Fibroblast of lung (primary cell): ENCODE results near the gene CMSS1. TPM values are rescaled to one million over a fixed set of nuclear protein-coding genes. Genes with fewer than 3 reads are reported as not detected.
A peak's percentile ranks its signal among the peaks of the same experiment; 100 is the strongest.

Experiments
- DNase-seq, 2 donors: peaks; one replicate each; pipeline versions ENCODE4 v3.0.0 to v3.0.0-alpha.2; 2010; ENCODE audit warnings: low read depth in 2 of 2
- H2AFZ ChIP-seq: 2 replicates; pipeline ENCODE4 v1.5.1; 2012; ENCODE audit warnings: low read length, control low read depth, inconsistent platforms
- H3K27ac ChIP-seq: 2 replicates; pipeline ENCODE4 v1.5.1; 2011; ENCODE audit warnings: low read length, control low read depth; ENCODE audit not compliant: insufficient read depth
- H3K27me3 ChIP-seq: 2 replicates; pipeline ENCODE4 v1.5.1; 2011; ENCODE audit warnings: mild to moderate bottlenecking, low read length; ENCODE audit not compliant: control insufficient read depth, insufficient read depth
- H3K36me3 ChIP-seq: 2 replicates; pipeline ENCODE4 v1.5.1; 2011; ENCODE audit warnings: low read length; ENCODE audit not compliant: control insufficient read depth, insufficient read depth
- H3K4me1 ChIP-seq: 2 replicates; pipeline ENCODE4 v1.5.1; 2011; ENCODE audit warnings: low read length; ENCODE audit not compliant: control insufficient read depth, insufficient read depth; ENCODE audit errors: extremely low read depth
- H3K4me2 ChIP-seq: 2 replicates; pipeline ENCODE4 v1.5.1; 2011; ENCODE audit warnings: low read length, control low read depth; ENCODE audit not compliant: insufficient read depth; ENCODE audit errors: extremely low read depth
- H3K4me3 ChIP-seq, 4 experiments: fragments of 200-600 bp in 1 of 4; sonication (generic) in 1 of 4; replicated peaks in 1 of 4; 2 replicates each; pipeline ENCODE4 v1.5.1; 2011 to 2016; ENCODE audit warnings: low read length in 4 of 4, low read depth in 3 of 4, mild to moderate bottlenecking in 3 of 4, control low read depth in 2 of 4, inconsistent platforms in 1 of 4, mixed read lengths in 1 of 4; ENCODE audit not compliant: insufficient read depth in 1 of 4; ENCODE audit errors: control extremely low read depth in 1 of 4
- H3K79me2 ChIP-seq: 2 replicates; pipeline ENCODE4 v1.5.1; 2012; ENCODE audit warnings: mild to moderate bottlenecking, low read length, inconsistent platforms; ENCODE audit not compliant: control insufficient read depth, insufficient read depth
- H3K9ac ChIP-seq: 2 replicates; pipeline ENCODE4 v1.5.1; 2011; ENCODE audit warnings: mild to moderate bottlenecking, low read length, control low read depth; ENCODE audit not compliant: insufficient read depth
- H3K9me3 ChIP-seq: 2 replicates; pipeline ENCODE4 v1.5.1; 2012; ENCODE audit warnings: low read depth, low read length; ENCODE audit not compliant: control insufficient read depth, insufficient read depth
- H4K20me1 ChIP-seq: 2 replicates; pipeline ENCODE4 v1.5.1; 2011; ENCODE audit warnings: low read length; ENCODE audit not compliant: control insufficient read depth, insufficient read depth; ENCODE audit errors: extremely low read depth
- CTCF ChIP-seq, 2 donors: IDR thresholded peaks in 1 of 2; conservative IDR thresholded peaks in 1 of 2; 1 replicate in 1 of 2; 2 replicates in 1 of 2; pipeline ENCODE4 v1.5.1; 2011 to 2012; ENCODE audit warnings: low read length in 2 of 2, control low read depth in 1 of 2, inconsistent platforms in 1 of 2, low read depth in 1 of 2, mild to moderate bottlenecking in 1 of 2
- EZH2 ChIP-seq: IDR thresholded peaks from 2 replicates; pipeline ENCODE4 v1.5.1; 2012; ENCODE audit warnings: low read length, control low read depth, mild to moderate bottlenecking; ENCODE audit errors: missing control alignments
- polyA plus RNA-seq, 2 donors: library from polyadenylated mRNA; depleted of rRNA in 1 of 2; stranded (reverse) in 1 of 2; unstranded in 1 of 2; fragments of >200 nt; gene quantifications; 2 replicates each; pipeline ENCODE4 v1.2.1, GENCODE V29; 2011 to 2012; ENCODE audit warnings: missing spikeins in 1 of 2
- total RNA-seq: library from RNA; depleted of rRNA; stranded (reverse); fragments of >200 nt; gene quantifications from 2 replicates; pipeline ENCODE4 v1.2.1, GENCODE V29; 2014

Gene CMSS1
- total and polyA plus RNA-seq, 2 donors (not counting 1 experiment from before 2014, with no cell fraction given) = 6.9 to 13.2 TPM

- H3K4me2 ChIP-seq = no peak overlapping the region
- peaks cover 81% of the 10 kb centered on the region for H3K79me2 ChIP-seq
- peaks cover 14% of the 10 kb centered on the region for H3K36me3 ChIP-seq
- H3K27ac ChIP-seq = no peak overlapping the region
- peaks cover 56% of the 10 kb centered on the region for H3K4me1 ChIP-seq
- no peak overlapping the region for H3K4me3 ChIP-seq
- H2AFZ ChIP-seq = no peak overlapping the region
- H4K20me1 ChIP-seq = no peaks in the 10 kb centered on the region
- H3K9ac ChIP-seq = no peak overlapping the region
- TF ChIP-seq EZH2 (no peak), CTCF (conservative IDR thresholded peaks at IDR 0.05 in 1 of 2, IDR thresholded peaks at IDR 0.05 in 1 of 2; ENCODE audit: low read depth in 1 of 2, low read length in 2 of 2) (no peak)
- no peak for DNase-seq
- H3K9me3 ChIP-seq = no peaks in the 10 kb centered on the region
- no peaks in the 10 kb centered on the region for H3K27me3 ChIP-seq
These were observed 45.9 kb downstream of the CMSS1 start for GRCh38 chr3:99863588-99863987.

- Histone ChIP-seq H2AFZ (no peak overlapping the region), H3K4me3 (no peak overlapping the region), H3K9me3 (no peaks in the 10 kb centered on the region), H3K79me2 (peaks cover 81% of the 10 kb centered on the region), H3K4me2 (no peak overlapping the region), H3K9ac (no peak overlapping the region), H4K20me1 (no peaks in the 10 kb centered on the region), H3K27me3 (no peaks in the 10 kb centered on the region), H3K27ac (no peak overlapping the region), H3K36me3 (peaks cover 13% of the 10 kb centered on the region), H3K4me1 (peaks cover 49% of the 10 kb centered on the region)
- DNase-seq = no peak
- no peak for TF ChIP-seq EZH2
- TF ChIP-seq CTCF (conservative IDR thresholded peaks at IDR 0.05 in 1 of 2, IDR thresholded peaks at IDR 0.05 in 1 of 2; ENCODE audit: low read depth in 1 of 2, low read length in 2 of 2) = no peak
These were observed 46.6 kb downstream of the CMSS1 start for GRCh38 chr3:99864289-99864688.

- peak; percentile 64 to 88 for DNase-seq
- peaks cover 13% of the 10 kb centered on the region for H3K36me3 ChIP-seq
- no peaks in the 10 kb centered on the region for H4K20me1 ChIP-seq
- H3K79me2 ChIP-seq = peaks cover 88% of the 10 kb centered on the region
- H3K27ac ChIP-seq = no peak overlapping the region
- TF ChIP-seq EZH2 = no peak
- no peak for TF ChIP-seq CTCF (conservative IDR thresholded peaks at IDR 0.05 in 1 of 2, IDR thresholded peaks at IDR 0.05 in 1 of 2; ENCODE audit: low read depth in 1 of 2, low read length in 2 of 2)
- H3K9ac ChIP-seq = no peak overlapping the region
- no peak overlapping the region for H3K4me3 ChIP-seq
- no peaks in the 10 kb centered on the region for H3K27me3 ChIP-seq
- no peak overlapping the region for H2AFZ ChIP-seq
- H3K9me3 ChIP-seq = no peaks in the 10 kb centered on the region
- peaks cover 42% of the 10 kb centered on the region for H3K4me1 ChIP-seq
- H3K4me2 ChIP-seq = no peak overlapping the region
These were observed 47.7 kb downstream of the CMSS1 start for GRCh38 chr3:99865321-99865720.
